ENCODE data around the gene LRP1-AS. TPM values are rescaled to one million over a fixed set of nuclear protein-coding genes. Genes with fewer than 3 reads are reported as not detected.
A peak's percentile ranks its signal among the peaks of the same experiment; 100 is the strongest.

Gene LRP1-AS
- total RNA-seq, 1 donor from 2014 or later: not detected

DNA sequence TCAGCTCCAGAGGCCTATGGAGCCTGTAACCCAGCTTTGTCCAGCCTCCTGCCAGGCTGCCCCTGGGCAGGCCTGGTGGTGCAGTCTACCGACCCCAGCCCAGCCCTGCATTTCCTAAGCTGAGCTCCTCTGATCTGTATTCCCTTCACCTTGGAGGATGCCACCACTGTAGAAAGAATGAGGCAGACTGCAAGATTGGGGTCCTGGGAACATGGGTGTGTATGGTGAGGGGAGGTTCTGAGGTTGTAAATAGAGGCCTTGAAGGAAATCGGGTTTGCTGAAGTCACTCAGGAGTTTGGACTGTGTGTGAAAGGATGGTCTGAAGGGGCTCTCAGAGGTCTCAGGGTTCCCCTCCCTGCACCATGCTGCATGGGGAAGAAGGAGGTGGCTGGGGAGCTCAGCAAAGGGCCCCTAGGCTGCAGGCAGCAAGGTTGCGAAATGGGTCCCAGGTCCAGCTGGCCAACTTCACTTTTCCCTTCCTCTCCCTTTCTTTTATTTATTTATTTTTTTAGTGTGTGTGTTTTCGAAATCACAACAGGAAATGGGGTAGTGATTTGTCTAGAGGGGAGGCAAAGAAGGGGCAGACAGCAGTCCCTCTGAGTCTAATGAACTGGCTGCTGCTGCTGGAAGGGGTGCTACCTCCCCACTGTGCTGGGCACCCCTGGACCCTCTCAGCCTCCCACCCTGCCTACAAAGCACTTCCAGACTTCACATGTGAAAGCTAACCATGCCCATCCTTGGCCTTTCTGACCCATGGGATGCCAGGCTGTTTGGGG lies 1.2 kb upstream of the LRP1-AS start:
- Mint-ChIP-seq H3K27ac (ENCODE audit: unreplicated experiment) (peak overlapping the region; percentile 70), H3K4me1 (ENCODE audit: low read depth, unreplicated experiment) (peaks cover 60% of the 10 kb centered on the region)
- peaks cover 92% of the 10 kb centered on the region for H4K20me1 ChIP-seq (ENCODE audit: insufficient read depth, low read length)

DNA sequence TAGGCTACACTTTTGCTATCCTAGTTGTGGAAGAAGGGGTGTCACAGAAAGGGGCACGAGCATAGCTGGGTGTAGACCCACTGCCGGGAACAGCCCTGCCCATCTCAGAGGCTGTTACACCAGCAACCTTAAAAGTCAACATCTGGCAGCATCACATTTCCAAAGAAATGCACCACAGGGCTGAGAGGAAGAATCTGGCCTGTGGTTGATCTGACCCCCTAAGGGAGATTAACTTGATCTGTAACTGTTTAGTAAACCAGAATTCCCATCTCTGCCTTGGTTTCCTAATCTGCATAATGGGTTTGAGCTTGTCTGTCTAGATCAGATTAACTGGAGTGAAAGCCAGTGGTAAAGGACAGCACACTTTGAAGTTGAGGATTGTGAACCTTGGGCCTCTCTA lies 1.3 kb downstream of the LRP1-AS start:
- no peak for FAIRE-seq
- H3K4me1 Mint-ChIP-seq (ENCODE audit: low read depth, unreplicated experiment): peaks cover 61% of the 10 kb centered on the region
- Histone ChIP-seq H3K4me3 (ENCODE audit: insufficient read depth, low read depth, low read length) (no peak overlapping the region), H3K4me1 (ENCODE audit: insufficient read depth, low read length) (peaks cover 32% of the 10 kb centered on the region), H3K4me2 (ENCODE audit: low read length) (no peak overlapping the region), H3K9ac (ENCODE audit: low read length) (no peak overlapping the region), H3K27ac (ENCODE audit: low read depth, low read length) (no peak overlapping the region), H4K20me1 (ENCODE audit: insufficient read depth, low read length) (peaks cover 92% of the 10 kb centered on the region), H3K27me3 (ENCODE audit: insufficient read depth, low read length) (no peaks in the 10 kb centered on the region), H3K36me3 (ENCODE audit: insufficient read depth, low read length) (peaks cover 49% of the 10 kb centered on the region), H3K79me2 (ENCODE audit: insufficient read depth, low read length) (peaks cover 57% of the 10 kb centered on the region), H2AFZ (ENCODE audit: low read depth, low read length) (no peak overlapping the region), H3K9me3 (ENCODE audit: insufficient read depth, low read depth, low read length) (no peaks in the 10 kb centered on the region)
- no peaks in the 10 kb centered on the region for H3K9me3 Mint-ChIP-seq (ENCODE audit: unreplicated experiment)
- H3K27me3 Mint-ChIP-seq (ENCODE audit: low read depth, unreplicated experiment): no peaks in the 10 kb centered on the region
- no peak for DNase-seq (ENCODE audit: low read depth)
- H3K36me3 Mint-ChIP-seq (ENCODE audit: low read depth, unreplicated experiment): peaks cover 61% of the 10 kb centered on the region
- no peak overlapping the region for H3K4me3 Mint-ChIP-seq (ENCODE audit: unreplicated experiment)
- TF ChIP-seq, protein P1, sequence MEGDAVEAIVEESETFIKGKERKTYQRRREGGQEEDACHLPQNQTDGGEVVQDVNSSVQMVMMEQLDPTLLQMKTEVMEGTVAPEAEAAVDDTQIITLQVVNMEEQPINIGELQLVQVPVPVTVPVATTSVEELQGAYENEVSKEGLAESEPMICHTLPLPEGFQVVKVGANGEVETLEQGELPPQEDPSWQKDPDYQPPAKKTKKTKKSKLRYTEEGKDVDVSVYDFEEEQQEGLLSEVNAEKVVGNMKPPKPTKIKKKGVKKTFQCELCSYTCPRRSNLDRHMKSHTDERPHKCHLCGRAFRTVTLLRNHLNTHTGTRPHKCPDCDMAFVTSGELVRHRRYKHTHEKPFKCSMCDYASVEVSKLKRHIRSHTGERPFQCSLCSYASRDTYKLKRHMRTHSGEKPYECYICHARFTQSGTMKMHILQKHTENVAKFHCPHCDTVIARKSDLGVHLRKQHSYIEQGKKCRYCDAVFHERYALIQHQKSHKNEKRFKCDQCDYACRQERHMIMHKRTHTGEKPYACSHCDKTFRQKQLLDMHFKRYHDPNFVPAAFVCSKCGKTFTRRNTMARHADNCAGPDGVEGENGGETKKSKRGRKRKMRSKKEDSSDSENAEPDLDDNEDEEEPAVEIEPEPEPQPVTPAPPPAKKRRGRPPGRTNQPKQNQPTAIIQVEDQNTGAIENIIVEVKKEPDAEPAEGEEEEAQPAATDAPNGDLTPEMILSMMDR (IDR thresholded peaks at IDR 0.05; ENCODE audit: insufficient read depth, low read depth, low read length): no peak
- no peak for TF ChIP-seq EZH2 (IDR thresholded peaks at IDR 0.05; ENCODE audit: insufficient read depth, low read length)
- peak overlapping the region; percentile 47 for H3K27ac Mint-ChIP-seq (ENCODE audit: unreplicated experiment)

More for the DNA sequence above, 1.2 kb upstream of the LRP1-AS start:
- Mint-ChIP-seq H3K27me3 (ENCODE audit: low read depth, unreplicated experiment) (no peaks in the 10 kb centered on the region), H3K36me3 (ENCODE audit: low read depth, unreplicated experiment) (peaks cover 53% of the 10 kb centered on the region), H3K4me3 (ENCODE audit: unreplicated experiment) (no peak overlapping the region), H3K9me3 (ENCODE audit: unreplicated experiment) (no peaks in the 10 kb centered on the region)
- DNase-seq (ENCODE audit: low read depth) (no peak), FAIRE-seq (no peak)
- Histone ChIP-seq H3K36me3 (ENCODE audit: insufficient read depth, low read length) (peaks cover 33% of the 10 kb centered on the region), H3K4me2 (ENCODE audit: low read length) (peak overlapping the region; percentile 37), H3K9me3 (ENCODE audit: insufficient read depth, low read depth, low read length) (no peaks in the 10 kb centered on the region), H2AFZ (ENCODE audit: low read depth, low read length) (no peak overlapping the region), H3K9ac (ENCODE audit: low read length) (peak overlapping the region; percentile 44), H3K4me1 (ENCODE audit: insufficient read depth, low read length) (peaks cover 50% of the 10 kb centered on the region), H3K79me2 (ENCODE audit: insufficient read depth, low read length) (peaks cover 56% of the 10 kb centered on the region), H3K27me3 (ENCODE audit: insufficient read depth, low read length) (no peaks in the 10 kb centered on the region), H3K27ac (ENCODE audit: low read depth, low read length) (peak overlapping the region; percentile 10), H3K4me3 (ENCODE audit: insufficient read depth, low read depth, low read length) (no peak overlapping the region)
- TF ChIP-seq, protein P1 (IDR thresholded peaks at IDR 0.05; ENCODE audit: insufficient read depth, low read depth, low read length): no peak
- TF ChIP-seq EZH2 (IDR thresholded peaks at IDR 0.05; ENCODE audit: insufficient read depth, low read length): no peak
